Measurements from ENCODE around the gene PRRT1. TPM values are rescaled to one million over a fixed set of nuclear protein-coding genes. Genes with fewer than 3 reads are reported as not detected.

Gene PRRT1
- total RNA-seq, 1 donor = under 0.01 TPM

- Histone ChIP-seq H3K9me3 (ENCODE audit: low read depth, low read length) (no peaks in the 10 kb centered on the region), H3K27me3 (ENCODE audit: insufficient read depth, low read length) (no peaks in the 10 kb centered on the region), H3K36me3 (ENCODE audit: insufficient read depth, low read length) (peaks cover 11% of the 10 kb centered on the region), H2AFZ (ENCODE audit: low read length) (no peak overlapping the region), H3K4me2 (ENCODE audit: insufficient read depth, low read length) (peak overlapping the region; percentile 29), H3K27ac (ENCODE audit: low read depth, low read length) (no peak overlapping the region), H4K20me1 (ENCODE audit: insufficient read depth, low read length) (no peaks in the 10 kb centered on the region), H3K79me2 (ENCODE audit: insufficient read depth, low read length) (peaks cover 21% of the 10 kb centered on the region), H3K4me3 (ENCODE audit: insufficient read depth, low read length) (peak overlapping the region; percentile 12), H3K4me1 (ENCODE audit: insufficient read depth, low read length) (peaks cover 26% of the 10 kb centered on the region)
- no peak for TF ChIP-seq CTCF (IDR thresholded peaks at IDR 0.05; ENCODE audit: extremely low read depth, low read depth, low read length)
- peak; percentile 27 for DNase-seq (ENCODE audit: insufficient read length, low spot score, missing footprints)
Measured at GRCh38 chr6:32191696-32192607, 40.2 kb upstream of the PRRT1 start.

- no peak for TF ChIP-seq CTCF (IDR thresholded peaks at IDR 0.05; ENCODE audit: extremely low read depth, low read depth, low read length)
- Histone ChIP-seq H3K79me2 (ENCODE audit: insufficient read depth, low read length) (peaks cover 21% of the 10 kb centered on the region), H3K27ac (ENCODE audit: low read depth, low read length) (peak overlapping the region; percentile 81), H4K20me1 (ENCODE audit: insufficient read depth, low read length) (no peaks in the 10 kb centered on the region), H3K27me3 (ENCODE audit: insufficient read depth, low read length) (no peaks in the 10 kb centered on the region), H3K4me3 (ENCODE audit: insufficient read depth, low read length) (no peak overlapping the region), H3K36me3 (ENCODE audit: insufficient read depth, low read length) (peaks cover 19% of the 10 kb centered on the region), H3K4me2 (ENCODE audit: insufficient read depth, low read length) (peak overlapping the region; percentile 88), H2AFZ (ENCODE audit: low read length) (no peak overlapping the region), H3K4me1 (ENCODE audit: insufficient read depth, low read length) (peaks cover 19% of the 10 kb centered on the region), H3K9me3 (ENCODE audit: low read depth, low read length) (no peaks in the 10 kb centered on the region)
- peak; percentile 71 for DNase-seq (ENCODE audit: insufficient read length, low spot score, missing footprints)
Measured at GRCh38 chr6:32190911-32191677, 39.4 kb upstream of the PRRT1 start.

- Histone ChIP-seq H3K9me3 (ENCODE audit: low read depth, low read length) (no peaks in the 10 kb centered on the region), H3K4me3 (ENCODE audit: insufficient read depth, low read length) (peak within 1 kb of the TSS; percentile 80), H3K4me1 (ENCODE audit: insufficient read depth, low read length) (peaks cover 18% of the 10 kb centered on the region), H3K36me3 (ENCODE audit: insufficient read depth, low read length) (peaks cover 23% of the 10 kb centered on the region), H3K27ac (ENCODE audit: low read depth, low read length) (peak within 1 kb of the TSS; percentile 81), H3K27me3 (ENCODE audit: insufficient read depth, low read length) (no peaks in the 10 kb centered on the region), H3K4me2 (ENCODE audit: insufficient read depth, low read length) (peak within 1 kb of the TSS; percentile 88), H3K79me2 (ENCODE audit: insufficient read depth, low read length) (peaks cover 21% of the 10 kb centered on the region), H2AFZ (ENCODE audit: low read length) (peak within 1 kb of the TSS; percentile 87), H4K20me1 (ENCODE audit: insufficient read depth, low read length) (no peaks in the 10 kb centered on the region)
- TF ChIP-seq CTCF (IDR thresholded peaks at IDR 0.05; ENCODE audit: extremely low read depth, low read depth, low read length) = no peak
- DNase-seq (ENCODE audit: insufficient read length, low spot score, missing footprints) = peak; percentile 90
Measured at GRCh38 chr6:32190054-32190851, 38.5 kb upstream of the PRRT1 start, which contains the start of gene PBX2. Gene PBX2 (minus strand): TSS chr6:32190202. CDS start chr6:32189915, 287 bp downstream.
